ENCODE data around the gene IVL.

The IVL gene

DNA sequence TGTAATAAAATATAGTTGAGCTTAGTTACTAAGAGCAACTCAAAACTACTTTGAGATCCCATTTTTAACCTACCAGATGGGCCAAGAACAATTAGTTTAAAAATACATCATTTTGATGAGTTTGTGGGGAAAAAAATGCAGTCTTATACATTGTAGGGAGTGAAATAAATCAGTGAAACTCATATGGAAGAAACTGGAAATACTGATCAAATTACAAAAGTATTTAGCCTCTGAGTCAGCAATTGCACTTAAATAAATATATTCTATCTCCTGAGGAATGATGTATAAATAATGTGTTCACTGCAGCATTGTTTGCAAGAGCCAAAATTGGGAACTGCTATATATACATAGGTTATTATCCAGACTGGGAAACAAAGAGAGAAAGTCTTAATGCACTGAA is 34.9 kb upstream of the IVL start:
- no peaks in the 10 kb centered on the region for H3K27me3 ChIP-seq (ENCODE audit: control insufficient read depth in 1 of 2, insufficient read depth in 2 of 2, low read length in 2 of 2)
- H3K4me3 ChIP-seq (ENCODE audit: low read depth in 1 of 2, low read length in 2 of 2), result no peak overlapping the region
- no peak overlapping the region for H3K27ac ChIP-seq (ENCODE audit: low read depth, low read length)
- H3K9ac ChIP-seq (ENCODE audit: low read depth in 1 of 2, low read length in 2 of 2), result no peak overlapping the region
- no peaks in the 10 kb centered on the region for H3K9me3 ChIP-seq (ENCODE audit: control insufficient read depth in 1 of 2, low read length in 2 of 2)
- H3K4me1 ChIP-seq (ENCODE audit: control insufficient read depth in 1 of 2, insufficient read depth in 2 of 2, low read length in 2 of 2), result no peaks in the 10 kb centered on the region
- H3K36me3 ChIP-seq (ENCODE audit: control insufficient read depth in 1 of 2, insufficient read depth in 2 of 2, low read length in 2 of 2), result no peaks in the 10 kb centered on the region

- Histone ChIP-seq H3K27me3 (ENCODE audit: control insufficient read depth in 1 of 2, insufficient read depth in 2 of 2, low read length in 2 of 2) (no peaks in the 10 kb centered on the region), H3K4me1 (ENCODE audit: control insufficient read depth in 1 of 2, insufficient read depth in 2 of 2, low read length in 2 of 2) (no peaks in the 10 kb centered on the region), H3K36me3 (ENCODE audit: control insufficient read depth in 1 of 2, insufficient read depth in 2 of 2, low read length in 2 of 2) (no peaks in the 10 kb centered on the region), H3K4me3 (ENCODE audit: low read depth in 1 of 2, low read length in 2 of 2) (no peak overlapping the region), H3K9ac (ENCODE audit: low read depth in 1 of 2, low read length in 2 of 2) (no peak overlapping the region), H3K27ac (ENCODE audit: low read depth, low read length) (no peak overlapping the region), H3K9me3 (ENCODE audit: control insufficient read depth in 1 of 2, low read length in 2 of 2) (no peaks in the 10 kb centered on the region)
These were observed 31.5 kb upstream of the IVL start for GRCh38 chr1:152876827-152877226.

GRCh38 chr1:152878042-152878441 is 30.3 kb upstream of the IVL start, which contains the start of gene SMCP:
SMCP (plus strand) TSS chr1:152878322; CDS start chr1:152884423, 6,101 bp downstream.
- H3K27ac ChIP-seq (ENCODE audit: low read depth, low read length), result no peak within 1 kb of the TSS
- no peaks in the 10 kb centered on the region for H3K4me1 ChIP-seq (ENCODE audit: control insufficient read depth in 1 of 2, insufficient read depth in 2 of 2, low read length in 2 of 2)
- H3K9ac ChIP-seq (ENCODE audit: low read depth in 1 of 2, low read length in 2 of 2), result no peak within 1 kb of the TSS
- H3K9me3 ChIP-seq (ENCODE audit: control insufficient read depth in 1 of 2, low read length in 2 of 2), result no peaks in the 10 kb centered on the region
- H3K27me3 ChIP-seq (ENCODE audit: control insufficient read depth in 1 of 2, insufficient read depth in 2 of 2, low read length in 2 of 2), result no peaks in the 10 kb centered on the region
- no peaks in the 10 kb centered on the region for H3K36me3 ChIP-seq (ENCODE audit: control insufficient read depth in 1 of 2, insufficient read depth in 2 of 2, low read length in 2 of 2)
- no peak within 1 kb of the TSS for H3K4me3 ChIP-seq (ENCODE audit: low read depth in 1 of 2, low read length in 2 of 2)

GRCh38 chr1:152879559-152880198 is 28.7 kb upstream of the IVL start:
- no peaks in the 10 kb centered on the region for H3K4me1 ChIP-seq (ENCODE audit: control insufficient read depth in 1 of 2, insufficient read depth in 2 of 2, low read length in 2 of 2)
- no peak overlapping the region for H3K9ac ChIP-seq (ENCODE audit: low read depth in 1 of 2, low read length in 2 of 2)
- H3K27me3 ChIP-seq (ENCODE audit: control insufficient read depth in 1 of 2, insufficient read depth in 2 of 2, low read length in 2 of 2), result no peaks in the 10 kb centered on the region
- H3K9me3 ChIP-seq (ENCODE audit: control insufficient read depth in 1 of 2, low read length in 2 of 2), result no peaks in the 10 kb centered on the region
- no peak overlapping the region for H3K4me3 ChIP-seq (ENCODE audit: low read depth in 1 of 2, low read length in 2 of 2)
- no peak overlapping the region for H3K27ac ChIP-seq (ENCODE audit: low read depth, low read length)
- H3K36me3 ChIP-seq (ENCODE audit: control insufficient read depth in 1 of 2, insufficient read depth in 2 of 2, low read length in 2 of 2), result no peaks in the 10 kb centered on the region

DNA sequence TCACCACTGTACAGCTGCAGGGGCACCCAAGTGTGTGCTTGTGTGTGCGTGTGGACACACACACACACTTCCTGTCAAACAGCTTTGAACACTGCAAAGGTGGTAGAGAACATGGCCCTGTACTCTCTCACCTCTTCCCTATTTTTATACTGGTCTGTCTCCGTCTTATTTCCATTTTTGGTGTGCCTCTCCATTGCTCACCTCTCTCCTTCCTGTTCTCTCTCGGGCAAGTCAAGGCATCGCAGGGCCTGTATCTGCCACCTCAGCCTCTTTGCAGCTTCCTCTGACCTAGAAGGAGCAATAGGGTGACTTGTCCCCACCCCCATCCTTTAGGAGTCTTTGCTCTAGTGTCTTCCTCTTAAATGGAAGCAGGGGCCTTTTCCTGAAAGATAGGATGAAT is 28.0 kb upstream of the IVL start:
- no peak overlapping the region for H3K9ac ChIP-seq (ENCODE audit: low read depth in 1 of 2, low read length in 2 of 2)
- no peaks in the 10 kb centered on the region for H3K36me3 ChIP-seq (ENCODE audit: control insufficient read depth in 1 of 2, insufficient read depth in 2 of 2, low read length in 2 of 2)
- no peaks in the 10 kb centered on the region for H3K9me3 ChIP-seq (ENCODE audit: control insufficient read depth in 1 of 2, low read length in 2 of 2)
- no peaks in the 10 kb centered on the region for H3K4me1 ChIP-seq (ENCODE audit: control insufficient read depth in 1 of 2, insufficient read depth in 2 of 2, low read length in 2 of 2)
- no peak overlapping the region for H3K4me3 ChIP-seq (ENCODE audit: low read depth in 1 of 2, low read length in 2 of 2)
- no peaks in the 10 kb centered on the region for H3K27me3 ChIP-seq (ENCODE audit: control insufficient read depth in 1 of 2, insufficient read depth in 2 of 2, low read length in 2 of 2)
- no peak overlapping the region for H3K27ac ChIP-seq (ENCODE audit: low read depth, low read length)

DNA sequence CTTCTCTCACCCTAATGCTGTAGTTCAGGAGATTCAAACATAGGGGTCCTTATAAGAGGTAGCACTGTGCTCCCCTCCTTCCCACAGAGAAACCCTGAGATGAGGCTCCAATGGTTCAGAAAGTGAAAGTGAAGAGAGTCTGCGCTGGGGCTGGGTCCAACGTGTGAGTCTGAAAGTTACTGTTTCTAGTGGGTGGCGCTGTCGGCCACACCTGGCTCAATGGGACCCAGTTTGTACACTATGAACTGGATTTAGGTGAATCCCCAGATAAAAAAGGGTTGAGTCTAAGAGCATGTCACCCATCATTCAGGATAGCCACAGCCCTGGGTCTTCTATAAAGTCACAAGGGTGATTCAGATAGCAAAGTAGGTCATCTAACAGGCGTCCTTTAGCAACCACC is 27.4 kb upstream of the IVL start:
- Histone ChIP-seq H3K36me3 (ENCODE audit: control insufficient read depth in 1 of 2, insufficient read depth in 2 of 2, low read length in 2 of 2) (no peaks in the 10 kb centered on the region), H3K27ac (ENCODE audit: low read depth, low read length) (no peak overlapping the region), H3K9ac (ENCODE audit: low read depth in 1 of 2, low read length in 2 of 2) (no peak overlapping the region), H3K27me3 (ENCODE audit: control insufficient read depth in 1 of 2, insufficient read depth in 2 of 2, low read length in 2 of 2) (no peaks in the 10 kb centered on the region), H3K4me1 (ENCODE audit: control insufficient read depth in 1 of 2, insufficient read depth in 2 of 2, low read length in 2 of 2) (no peaks in the 10 kb centered on the region), H3K9me3 (ENCODE audit: control insufficient read depth in 1 of 2, low read length in 2 of 2) (no peaks in the 10 kb centered on the region), H3K4me3 (ENCODE audit: low read depth in 1 of 2, low read length in 2 of 2) (no peak overlapping the region)

GRCh38 chr1:152884085-152884484 is 24.3 kb upstream of the IVL start:
- Histone ChIP-seq H3K27ac (ENCODE audit: low read depth, low read length) (no peak overlapping the region), H3K27me3 (ENCODE audit: control insufficient read depth in 1 of 2, insufficient read depth in 2 of 2, low read length in 2 of 2) (no peaks in the 10 kb centered on the region), H3K4me1 (ENCODE audit: control insufficient read depth in 1 of 2, insufficient read depth in 2 of 2, low read length in 2 of 2) (no peaks in the 10 kb centered on the region), H3K9me3 (ENCODE audit: control insufficient read depth in 1 of 2, low read length in 2 of 2) (no peaks in the 10 kb centered on the region), H3K36me3 (ENCODE audit: control insufficient read depth in 1 of 2, insufficient read depth in 2 of 2, low read length in 2 of 2) (no peaks in the 10 kb centered on the region), H3K4me3 (ENCODE audit: low read depth in 1 of 2, low read length in 2 of 2) (no peak overlapping the region), H3K9ac (ENCODE audit: low read depth in 1 of 2, low read length in 2 of 2) (no peak overlapping the region)

DNA sequence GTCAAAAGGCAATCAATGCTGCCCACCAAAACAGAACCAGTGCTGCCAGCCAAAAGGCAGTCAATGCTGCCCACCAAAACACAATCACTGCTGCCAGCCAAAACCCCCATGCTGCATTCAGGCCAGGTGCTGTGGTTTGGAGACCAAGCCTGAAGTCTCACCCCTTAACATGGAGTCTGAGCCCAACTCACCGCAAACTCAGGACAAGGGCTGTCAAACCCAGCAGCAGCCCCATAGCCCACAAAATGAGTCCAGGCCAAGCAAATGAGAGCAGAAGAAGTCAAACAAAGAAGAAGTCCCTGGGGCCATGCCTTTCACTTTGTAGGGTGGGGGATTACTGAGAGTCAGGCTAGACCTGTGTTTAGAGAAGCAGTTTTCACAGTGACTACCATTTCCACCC is 23.8 kb upstream of the IVL start:
- H3K9ac ChIP-seq (ENCODE audit: low read depth in 1 of 2, low read length in 2 of 2), result no peak overlapping the region
- no peaks in the 10 kb centered on the region for H3K4me1 ChIP-seq (ENCODE audit: control insufficient read depth in 1 of 2, insufficient read depth in 2 of 2, low read length in 2 of 2)
- no peak overlapping the region for H3K4me3 ChIP-seq (ENCODE audit: low read depth in 1 of 2, low read length in 2 of 2)
- no peaks in the 10 kb centered on the region for H3K9me3 ChIP-seq (ENCODE audit: control insufficient read depth in 1 of 2, low read length in 2 of 2)
- no peaks in the 10 kb centered on the region for H3K36me3 ChIP-seq (ENCODE audit: control insufficient read depth in 1 of 2, insufficient read depth in 2 of 2, low read length in 2 of 2)
- no peak overlapping the region for H3K27ac ChIP-seq (ENCODE audit: low read depth, low read length)
- H3K27me3 ChIP-seq (ENCODE audit: control insufficient read depth in 1 of 2, insufficient read depth in 2 of 2, low read length in 2 of 2), result no peaks in the 10 kb centered on the region

- Histone ChIP-seq H3K4me3 (ENCODE audit: low read depth in 1 of 2, low read length in 2 of 2) (no peak overlapping the region), H3K9ac (ENCODE audit: low read depth in 1 of 2, low read length in 2 of 2) (no peak overlapping the region), H3K27me3 (ENCODE audit: control insufficient read depth in 1 of 2, insufficient read depth in 2 of 2, low read length in 2 of 2) (no peaks in the 10 kb centered on the region), H3K9me3 (ENCODE audit: control insufficient read depth in 1 of 2, low read length in 2 of 2) (no peaks in the 10 kb centered on the region), H3K4me1 (ENCODE audit: control insufficient read depth in 1 of 2, insufficient read depth in 2 of 2, low read length in 2 of 2) (no peaks in the 10 kb centered on the region), H3K27ac (ENCODE audit: low read depth, low read length) (no peak overlapping the region), H3K36me3 (ENCODE audit: control insufficient read depth in 1 of 2, insufficient read depth in 2 of 2, low read length in 2 of 2) (no peaks in the 10 kb centered on the region)
These were observed 23.3 kb upstream of the IVL start for GRCh38 chr1:152884966-152885624.

DNA sequence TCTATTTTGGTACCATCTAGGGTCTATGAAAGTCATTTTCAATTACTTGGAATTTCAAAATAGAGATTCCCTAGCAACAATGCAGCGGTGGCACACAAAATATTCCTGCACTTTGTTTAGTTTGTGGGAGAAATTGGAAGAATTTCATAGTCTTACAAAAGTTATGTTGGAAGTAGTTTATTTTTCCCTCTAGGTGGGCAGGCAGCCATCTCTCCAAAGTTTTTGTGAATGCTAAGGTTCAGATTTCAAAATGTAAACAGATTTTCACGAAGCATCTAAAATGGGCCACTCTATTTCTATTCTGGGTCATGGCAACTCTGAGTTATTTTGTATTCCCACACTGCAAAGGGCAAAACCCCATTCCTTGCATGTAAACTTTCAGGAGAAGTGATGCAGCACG is 22.3 kb upstream of the IVL start:
- H3K9me3 ChIP-seq (ENCODE audit: control insufficient read depth in 1 of 2, low read length in 2 of 2), result no peaks in the 10 kb centered on the region
- H3K36me3 ChIP-seq (ENCODE audit: control insufficient read depth in 1 of 2, insufficient read depth in 2 of 2, low read length in 2 of 2), result no peaks in the 10 kb centered on the region
- no peaks in the 10 kb centered on the region for H3K4me1 ChIP-seq (ENCODE audit: control insufficient read depth in 1 of 2, insufficient read depth in 2 of 2, low read length in 2 of 2)
- no peak overlapping the region for H3K9ac ChIP-seq (ENCODE audit: low read depth in 1 of 2, low read length in 2 of 2)
- no peak overlapping the region for H3K4me3 ChIP-seq (ENCODE audit: low read depth in 1 of 2, low read length in 2 of 2)
- no peaks in the 10 kb centered on the region for H3K27me3 ChIP-seq (ENCODE audit: control insufficient read depth in 1 of 2, insufficient read depth in 2 of 2, low read length in 2 of 2)
- no peak overlapping the region for H3K27ac ChIP-seq (ENCODE audit: low read depth, low read length)

Data from duodenal mucosa (tissue), 2 donors.